Measurements from ENCODE around the gene KRT10. TPM values are rescaled to one million over a fixed set of nuclear protein-coding genes. Genes with fewer than 3 reads are reported as not detected.

KRT10 gene
- 10 to 100 TPM in 6 of 9 donors, 1 to 10 TPM in 2, under 1 TPM in 1; 0.35 to 58.4 (median 27.4) TPM for total RNA-seq
- 10 to 100 TPM; 31.1 to 36.3 (median 36.0) TPM for polyA plus RNA-seq
- long read RNA-seq, donor 1, transcript KRT10-202 (2 exons, 583 nt): major isoform, 8 of 95 reads
- long read RNA-seq, donor 1, partial matches to known transcripts: 87 of 95 reads
- long read RNA-seq, donor 1, other reads (novel, unspliced or antisense): 0 of 95 reads
- long read RNA-seq, donor 2, partial matches to known transcripts: 41 of 57 reads
- long read RNA-seq, donor 2, other reads (novel, unspliced or antisense): 13 of 57 reads
- long read RNA-seq, donor 3, partial matches to known transcripts: 59 of 63 reads
- long read RNA-seq, donor 3, other reads (novel, unspliced or antisense): 0 of 63 reads
- long read RNA-seq, donor 4, partial matches to known transcripts: 11 of 14 reads
- long read RNA-seq, donor 4, other reads (novel, unspliced or antisense): 1 of 14 reads
- long read RNA-seq, donor 5, transcript KRT10-202 (2 exons, 583 nt): major isoform, 6 of 92 reads
- long read RNA-seq, donor 5, partial matches to known transcripts: 83 of 92 reads
- long read RNA-seq, donor 5, other reads (novel, unspliced or antisense): 3 of 92 reads
- long read RNA-seq, donor 6, partial matches to known transcripts: 2 of 3 reads
- long read RNA-seq, donor 6, other reads (novel, unspliced or antisense): 0 of 3 reads
- long read RNA-seq, donor 7, partial matches to known transcripts: 34 of 35 reads
- long read RNA-seq, donor 7, other reads (novel, unspliced or antisense): 0 of 35 reads
- long read RNA-seq, donor 8, transcript KRT10-202 (2 exons, 583 nt): major isoform, 7 of 61 reads
- long read RNA-seq, donor 8, partial matches to known transcripts: 54 of 61 reads
- long read RNA-seq, donor 8, other reads (novel, unspliced or antisense): 0 of 61 reads
- long read RNA-seq, donor 9, partial matches to known transcripts: 60 of 61 reads
- long read RNA-seq, donor 9, other reads (novel, unspliced or antisense): 0 of 61 reads
- long read RNA-seq, donor 10, partial matches to known transcripts: 29 of 33 reads
- long read RNA-seq, donor 10, other reads (novel, unspliced or antisense): 0 of 33 reads

- DNase-seq: no peak
- TF ChIP-seq, protein P1, sequence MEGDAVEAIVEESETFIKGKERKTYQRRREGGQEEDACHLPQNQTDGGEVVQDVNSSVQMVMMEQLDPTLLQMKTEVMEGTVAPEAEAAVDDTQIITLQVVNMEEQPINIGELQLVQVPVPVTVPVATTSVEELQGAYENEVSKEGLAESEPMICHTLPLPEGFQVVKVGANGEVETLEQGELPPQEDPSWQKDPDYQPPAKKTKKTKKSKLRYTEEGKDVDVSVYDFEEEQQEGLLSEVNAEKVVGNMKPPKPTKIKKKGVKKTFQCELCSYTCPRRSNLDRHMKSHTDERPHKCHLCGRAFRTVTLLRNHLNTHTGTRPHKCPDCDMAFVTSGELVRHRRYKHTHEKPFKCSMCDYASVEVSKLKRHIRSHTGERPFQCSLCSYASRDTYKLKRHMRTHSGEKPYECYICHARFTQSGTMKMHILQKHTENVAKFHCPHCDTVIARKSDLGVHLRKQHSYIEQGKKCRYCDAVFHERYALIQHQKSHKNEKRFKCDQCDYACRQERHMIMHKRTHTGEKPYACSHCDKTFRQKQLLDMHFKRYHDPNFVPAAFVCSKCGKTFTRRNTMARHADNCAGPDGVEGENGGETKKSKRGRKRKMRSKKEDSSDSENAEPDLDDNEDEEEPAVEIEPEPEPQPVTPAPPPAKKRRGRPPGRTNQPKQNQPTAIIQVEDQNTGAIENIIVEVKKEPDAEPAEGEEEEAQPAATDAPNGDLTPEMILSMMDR (IDR thresholded peaks at IDR 0.05): no peak
- no peak for TF ChIP-seq POLR2A (IDR thresholded peaks at IDR 0.05)
- no peak within 1 kb of the TSS for H3K27ac ChIP-seq
- intact Hi-C loops (cut with DNase I): no loop called here
- 87 to 96% (median 92%) methylated on average over 7 of the region's 7 CpGs for WGBS, 4 donors
- H3K36me3 ChIP-seq (replicated peaks in 1 of 2): no peaks in the 10 kb centered on the region
- peaks cover 0 to 7% of the 10 kb centered on the region in 2 donors for H3K4me1 ChIP-seq (replicated peaks in 1 of 2)
- H3K27me3 ChIP-seq: no peaks in the 10 kb centered on the region
- H3K4me3 ChIP-seq: no peak within 1 kb of the TSS
- no peaks in the 10 kb centered on the region for H3K9me3 ChIP-seq (replicated peaks in 1 of 3)
These were observed at the start of gene KRT10 for GRCh38 chr17:40822132-40822812. TSS of gene KRT10 (minus strand) at chr17:40822614. CDS start at chr17:40822585, 29 bp downstream.

DNA sequence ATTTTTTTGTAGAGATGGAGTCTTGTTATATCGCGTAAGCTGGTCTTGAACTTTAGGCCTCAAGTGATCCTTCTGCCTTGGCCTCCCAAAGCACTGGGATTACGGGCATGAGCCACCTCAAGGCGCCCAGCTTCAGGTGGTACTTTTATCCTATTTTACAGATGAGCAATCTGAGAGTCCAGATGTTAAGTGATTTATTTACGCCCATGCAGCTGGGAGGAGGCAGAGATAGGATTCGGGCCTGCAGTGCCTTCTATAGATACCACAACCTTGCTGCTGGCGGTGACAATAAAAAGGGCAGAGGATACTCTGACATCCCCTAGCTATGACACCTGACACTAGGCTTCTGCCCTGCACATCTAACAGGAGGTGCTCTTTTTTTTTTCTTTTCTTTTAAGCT is 48.9 kb upstream of the KRT10 start:
- Histone ChIP-seq H3K4me3 (no peak overlapping the region), H3K27ac (no peak overlapping the region), H3K4me1 (replicated peaks in 1 of 2) (no peaks in the 10 kb centered on the region), H3K36me3 (replicated peaks in 1 of 2) (no peaks in the 10 kb centered on the region), H3K27me3 (no peaks in the 10 kb centered on the region), H3K9me3 (replicated peaks in 1 of 3) (no peaks in the 10 kb centered on the region)
- intact Hi-C loops (cut with DNase I): no loop called here
- WGBS, 4 donors: 89 to 98% (median 96%) methylated on average over 7 of the region's 7 CpGs
- no peak for DNase-seq
- no peak for TF ChIP-seq POLR2A (IDR thresholded peaks at IDR 0.05)
- TF ChIP-seq, protein P1 (IDR thresholded peaks at IDR 0.05): no peak

GRCh38 chr17:40870136-40870535 is 47.7 kb upstream of the KRT10 start:
- Histone ChIP-seq H3K27ac (no peak overlapping the region), H3K4me3 (no peak overlapping the region), H3K4me1 (replicated peaks in 1 of 2) (no peaks in the 10 kb centered on the region), H3K9me3 (replicated peaks in 1 of 3) (no peaks in the 10 kb centered on the region), H3K36me3 (replicated peaks in 1 of 2) (no peaks in the 10 kb centered on the region), H3K27me3 (no peaks in the 10 kb centered on the region)
- WGBS, 4 donors: 72 to 87% (median 80%) methylated on average over 3 to 4 of the region's 4 CpGs
- intact Hi-C loops (cut with DNase I): no loop called here
- TF ChIP-seq, protein P1 (IDR thresholded peaks at IDR 0.05): no peak
- TF ChIP-seq POLR2A (IDR thresholded peaks at IDR 0.05): no peak
- DNase-seq: no peak
